CD4-positive, alpha-beta T cell treated with Interleukin-2 at 100 ng/mL for 4 hours (primary cell): ENCODE results near the gene DMD.
"Not testable (repeated sequence)": the region's sequence is repeated elsewhere in the genome, so short reads cannot be mapped to it uniquely, and the experiment has no call there.

Experiments
- DNase-seq: peaks from one replicate; pipeline ENCODE4 v3.0.0-alpha.2; 2020; ENCODE audit warnings: low spot score

DMD gene

DNA sequence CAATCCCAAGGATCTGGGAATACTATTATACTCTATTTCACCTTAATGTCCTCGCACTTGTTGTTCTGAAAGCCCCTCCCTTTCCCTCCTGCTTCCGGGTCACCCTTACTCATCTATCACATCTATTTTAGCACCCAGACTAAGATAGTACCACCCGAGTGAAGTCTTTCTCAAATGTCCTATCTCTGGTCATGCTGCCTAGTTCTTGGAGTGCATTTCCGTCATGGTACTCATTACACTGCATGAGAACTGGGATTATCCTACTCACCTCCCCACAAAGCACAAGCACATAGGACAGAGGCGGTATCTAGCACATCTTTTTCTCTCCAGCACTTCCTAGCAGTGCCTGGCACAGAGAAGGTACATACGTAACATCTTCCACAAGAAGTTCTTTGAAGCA lies 1195.2 kb downstream of the DMD start:
- DNase-seq = no peak

DNA sequence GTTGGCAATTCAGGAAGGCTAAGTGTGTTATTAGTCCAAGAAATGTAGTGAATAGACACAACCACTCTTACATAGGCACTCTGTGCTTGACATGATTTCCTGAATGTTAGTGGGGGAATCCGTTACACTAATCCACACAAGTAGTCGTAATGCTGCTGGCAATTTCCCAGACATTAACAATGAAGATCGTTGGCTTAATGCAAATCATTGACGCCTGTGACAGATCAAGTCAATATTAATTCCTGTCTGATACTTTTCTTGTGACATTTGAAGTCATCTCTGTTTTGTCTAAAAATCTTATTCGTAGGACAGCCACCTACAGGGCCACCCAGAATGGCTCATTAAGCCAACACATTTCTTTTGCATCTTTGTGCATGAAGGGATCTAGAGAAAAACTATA lies 1200.4 kb downstream of the DMD start:
- DNase-seq = no peak

DNA sequence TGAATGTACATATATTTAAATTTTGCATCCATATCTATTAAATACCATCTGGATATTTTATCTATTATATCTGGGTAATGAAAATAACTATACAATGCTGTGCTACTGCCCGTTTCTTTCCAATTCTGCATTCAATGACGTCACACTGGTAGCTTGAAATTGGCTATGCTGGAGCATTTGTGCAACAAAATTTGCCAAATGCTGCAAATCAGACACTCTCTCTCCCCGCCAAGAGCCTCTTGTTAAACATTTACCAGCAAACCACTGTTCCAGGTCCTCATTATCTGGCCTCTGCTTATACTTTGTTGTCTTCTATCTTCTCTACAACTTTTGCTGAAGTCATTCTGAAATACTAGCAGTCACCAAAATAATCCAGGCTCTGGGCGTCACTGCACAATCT lies 1201.1 kb downstream of the DMD start:
- DNase-seq = no peak

DNA sequence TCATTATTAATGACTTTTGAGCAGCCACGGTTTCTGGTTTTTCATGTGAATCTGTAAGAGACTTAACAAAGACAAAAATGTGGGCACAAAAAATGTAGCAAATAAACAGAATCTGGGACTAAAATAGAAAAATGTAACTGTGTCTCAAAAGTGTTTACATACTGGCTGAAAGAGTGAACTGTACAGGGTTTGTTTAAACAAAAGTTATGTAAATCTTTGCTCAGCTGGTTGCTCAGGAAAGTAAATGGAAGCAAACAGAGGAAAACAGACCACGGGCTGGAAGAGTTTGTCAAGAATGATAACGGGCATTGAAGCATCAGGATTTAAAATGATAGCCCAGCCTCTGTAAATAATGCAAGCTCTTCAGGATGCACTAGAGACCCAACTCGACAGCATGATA lies 1217.7 kb downstream of the DMD start:
- no peak for DNase-seq

DNA sequence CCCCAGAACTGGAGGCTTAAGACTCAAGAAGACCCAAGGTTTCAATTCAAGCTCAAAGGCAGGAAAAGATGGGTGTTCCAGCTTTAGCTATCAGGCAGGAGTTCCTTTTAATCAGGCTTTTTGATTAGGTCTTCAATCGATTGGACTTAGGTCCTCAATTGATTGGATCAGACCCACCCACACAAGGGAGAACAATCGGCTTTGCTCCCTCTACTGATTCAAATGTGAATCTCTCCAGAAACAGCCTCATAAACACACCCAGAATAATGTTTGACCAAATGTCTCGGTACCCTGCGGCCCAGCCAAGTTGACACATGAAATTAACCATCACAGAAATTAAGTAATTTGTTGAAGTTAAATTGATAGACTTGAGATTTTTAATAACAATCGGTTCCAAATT lies 1222.4 kb downstream of the DMD start:
- no peak for DNase-seq

DNA sequence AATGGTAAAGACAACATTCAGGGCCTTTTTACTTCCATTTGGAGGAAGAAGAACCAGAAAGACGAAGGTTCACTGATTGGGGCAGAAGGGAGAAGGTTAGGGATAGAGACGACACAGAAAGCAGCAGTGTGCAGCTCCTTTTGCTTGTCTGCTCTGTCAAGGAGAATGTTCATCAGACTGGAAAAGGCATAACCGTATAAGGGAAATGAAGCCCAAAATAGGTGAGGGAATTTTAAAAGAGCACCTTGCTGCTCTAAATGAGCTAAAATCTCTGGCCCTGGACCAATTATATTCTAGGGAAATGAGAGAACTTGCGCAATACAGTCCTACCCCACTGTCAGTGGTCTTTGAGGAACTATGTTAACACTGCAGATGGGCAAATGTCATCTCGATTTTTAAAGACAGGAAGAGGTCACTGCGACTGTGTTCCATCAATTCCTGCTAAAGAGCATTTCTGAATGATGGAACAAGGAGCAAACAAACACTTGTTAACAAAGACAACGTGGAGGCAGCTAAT lies 1229.7 kb downstream of the DMD start:
- no peak for DNase-seq

DNA sequence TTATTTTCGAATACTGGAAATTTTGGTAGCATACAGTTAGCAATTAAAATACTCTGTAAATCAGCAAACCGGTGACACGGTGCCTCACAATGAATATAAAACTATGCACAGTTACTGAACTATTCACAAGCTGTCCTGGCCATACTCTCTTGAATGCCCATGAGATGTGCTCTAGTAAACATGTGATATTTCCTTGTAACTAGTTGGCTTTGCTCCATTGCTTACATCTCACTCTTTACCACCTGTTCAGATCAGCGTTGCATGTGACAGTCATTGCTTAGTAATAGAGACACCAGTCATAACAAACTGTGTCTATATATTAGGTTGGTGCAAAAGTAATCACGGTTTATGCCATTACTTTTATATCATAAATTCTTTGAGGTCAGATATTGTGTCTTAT lies 1241.6 kb downstream of the DMD start:
- no peak for DNase-seq

DNA sequence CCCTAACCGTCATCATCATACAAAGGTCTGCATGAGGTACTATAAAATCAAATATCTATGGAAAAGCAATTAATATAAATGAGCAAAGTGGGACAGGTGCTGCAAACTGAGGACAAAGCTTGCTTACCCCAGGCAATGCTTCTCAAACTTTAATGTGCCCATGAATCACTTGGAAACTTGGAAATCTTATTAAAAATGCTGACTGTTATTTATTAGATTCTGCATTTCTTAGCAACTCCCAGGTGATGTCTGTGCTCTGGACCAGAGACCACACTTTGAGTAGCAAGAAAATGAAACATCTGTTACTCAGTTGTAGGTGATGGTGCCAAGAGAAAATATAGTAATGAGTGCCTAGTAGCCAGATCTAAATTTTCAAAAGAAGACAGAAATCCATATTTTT lies 1249.1 kb downstream of the DMD start:
- no peak for DNase-seq

DNA sequence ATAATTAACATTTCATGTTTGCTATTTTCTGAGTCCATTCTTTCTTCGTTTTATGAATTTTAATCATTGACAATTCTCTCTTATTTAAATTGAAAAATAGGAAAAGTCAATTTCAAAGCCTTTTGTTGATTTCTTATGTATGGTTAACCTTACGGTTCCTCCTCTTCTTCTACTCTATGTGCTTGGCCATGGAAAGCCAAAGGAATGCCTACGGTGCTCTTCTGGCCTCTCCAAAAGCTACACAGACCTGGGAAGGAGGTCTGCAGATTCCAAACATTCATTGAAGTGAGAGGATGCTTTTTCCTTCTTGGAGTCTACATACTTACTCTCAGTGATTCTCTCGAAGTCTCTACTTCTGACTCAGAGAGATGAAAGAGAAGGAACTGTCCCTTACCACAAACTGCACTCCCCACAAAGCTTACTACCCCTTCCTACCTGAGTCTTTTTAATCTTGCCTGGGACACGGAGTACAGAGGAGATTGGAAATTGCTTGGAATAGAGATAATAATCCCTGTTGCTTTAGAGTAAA lies 1276.4 kb downstream of the DMD start:
- no peak for DNase-seq

DNA sequence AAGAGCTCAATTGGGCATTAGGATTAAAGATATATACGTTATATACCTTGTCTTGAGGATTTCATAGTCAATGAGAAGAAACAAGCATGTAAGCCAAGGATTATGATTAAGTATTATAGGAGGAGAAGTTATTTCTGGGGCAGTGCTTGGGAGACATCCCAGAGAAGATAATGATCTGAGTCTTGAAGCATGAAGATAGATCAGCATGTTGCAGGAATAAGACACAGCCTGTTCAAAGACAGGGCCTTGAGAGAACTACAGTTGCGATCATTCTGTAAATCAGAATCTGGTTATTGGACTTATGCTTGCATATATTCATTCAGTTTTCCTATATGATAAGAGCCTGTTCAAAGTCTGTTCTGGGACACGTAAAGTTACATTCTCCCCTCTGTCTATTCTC lies 1277.3 kb downstream of the DMD start:
- DNase-seq = no peak

DNA sequence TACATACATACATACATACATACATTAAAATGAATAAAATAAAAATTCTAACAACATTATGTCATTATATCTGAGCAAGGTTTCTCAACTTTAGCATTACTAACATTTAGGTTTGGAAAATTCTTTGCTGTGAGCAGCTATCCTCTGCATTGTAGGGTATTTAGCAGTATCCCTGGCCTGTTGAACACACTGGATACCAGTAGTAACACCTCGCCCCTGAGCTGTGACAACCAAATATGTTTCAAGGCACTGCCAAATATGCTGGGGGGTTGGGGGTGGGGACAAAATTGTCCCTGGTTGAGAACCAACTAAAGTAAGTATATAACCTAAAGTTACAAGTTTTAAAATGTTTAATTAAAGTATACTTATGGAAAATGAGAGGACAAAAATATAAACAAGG lies 1278.6 kb downstream of the DMD start:
- DNase-seq = no peak

DNA sequence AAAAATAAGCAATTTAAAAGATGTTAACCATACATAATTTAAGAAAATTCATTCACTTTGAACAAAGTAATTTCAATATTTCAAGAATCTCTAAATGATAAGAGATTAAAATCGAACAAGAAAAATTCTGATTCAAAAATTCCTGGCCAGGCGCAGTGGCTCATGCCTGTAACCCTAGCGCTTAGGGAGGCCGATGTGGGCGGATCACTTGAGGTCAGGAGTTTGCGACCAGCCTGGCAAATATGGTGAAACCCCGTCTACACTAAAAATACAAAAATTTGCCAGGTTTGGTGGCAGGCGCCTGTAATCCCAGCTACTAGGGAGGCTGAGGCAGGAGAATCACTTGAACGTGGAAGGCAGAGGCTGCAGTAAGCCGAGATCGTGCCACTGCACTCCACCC lies 1279.0 kb downstream of the DMD start:
- DNase-seq = not testable (repeated sequence)

DNA sequence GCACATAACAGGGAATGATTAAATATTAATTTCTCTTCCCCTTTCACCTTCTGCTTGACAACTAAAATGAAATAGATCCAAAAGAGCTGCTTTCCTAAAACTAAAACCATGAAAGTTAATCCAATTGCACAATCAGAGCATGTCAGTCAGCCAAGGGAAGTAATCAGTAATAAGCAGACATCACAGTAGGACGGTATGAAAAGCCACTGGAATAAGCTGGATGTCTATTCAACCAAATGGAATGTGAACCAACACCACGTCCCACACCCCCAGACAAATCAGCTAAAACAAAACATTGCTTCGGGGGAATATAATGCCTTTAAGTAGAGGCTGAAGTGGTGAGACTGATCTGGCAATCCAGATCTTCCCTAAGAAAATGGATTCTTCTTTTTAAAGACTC lies 1280.1 kb downstream of the DMD start:
- no peak for DNase-seq

DNA sequence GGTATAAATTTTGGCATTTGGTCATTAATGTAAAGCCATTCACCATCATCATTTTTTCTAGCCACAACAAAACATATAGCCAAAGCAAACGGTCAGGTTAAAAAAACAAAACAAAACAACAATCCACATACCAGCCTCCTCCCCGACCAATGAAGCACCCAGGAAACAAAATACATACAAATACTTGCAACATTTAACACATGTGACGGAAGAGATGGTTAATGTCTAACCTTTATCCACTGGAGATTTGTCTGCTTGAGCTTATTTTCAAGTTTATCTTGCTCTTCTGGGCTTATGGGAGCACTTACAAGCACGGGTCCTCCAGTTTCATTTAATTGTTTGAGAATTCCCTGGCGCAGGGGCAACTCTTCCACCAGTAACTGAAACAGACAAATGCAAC lies 1282.0 kb downstream of the DMD start:
- no peak for DNase-seq

DNA sequence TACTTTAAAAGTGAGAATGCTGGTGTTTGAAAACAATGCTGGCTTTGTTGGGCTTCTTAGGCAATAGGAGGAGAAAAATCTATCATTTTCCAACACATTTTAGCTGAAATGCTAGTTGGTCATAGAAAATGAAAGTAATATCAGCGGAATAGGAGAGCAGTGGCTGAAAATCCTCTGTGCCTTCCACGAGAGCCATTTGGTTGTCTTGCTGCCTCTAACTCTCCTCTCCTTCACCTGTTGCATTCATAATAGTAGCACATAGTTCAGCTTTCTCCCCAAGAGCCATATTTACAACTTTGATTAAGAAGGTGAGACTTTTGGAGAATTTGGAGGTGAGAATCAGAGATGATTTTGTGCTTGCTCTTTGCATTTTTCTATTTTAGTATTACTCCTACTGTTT lies 1290.1 kb downstream of the DMD start:
- DNase-seq = no peak

DNA sequence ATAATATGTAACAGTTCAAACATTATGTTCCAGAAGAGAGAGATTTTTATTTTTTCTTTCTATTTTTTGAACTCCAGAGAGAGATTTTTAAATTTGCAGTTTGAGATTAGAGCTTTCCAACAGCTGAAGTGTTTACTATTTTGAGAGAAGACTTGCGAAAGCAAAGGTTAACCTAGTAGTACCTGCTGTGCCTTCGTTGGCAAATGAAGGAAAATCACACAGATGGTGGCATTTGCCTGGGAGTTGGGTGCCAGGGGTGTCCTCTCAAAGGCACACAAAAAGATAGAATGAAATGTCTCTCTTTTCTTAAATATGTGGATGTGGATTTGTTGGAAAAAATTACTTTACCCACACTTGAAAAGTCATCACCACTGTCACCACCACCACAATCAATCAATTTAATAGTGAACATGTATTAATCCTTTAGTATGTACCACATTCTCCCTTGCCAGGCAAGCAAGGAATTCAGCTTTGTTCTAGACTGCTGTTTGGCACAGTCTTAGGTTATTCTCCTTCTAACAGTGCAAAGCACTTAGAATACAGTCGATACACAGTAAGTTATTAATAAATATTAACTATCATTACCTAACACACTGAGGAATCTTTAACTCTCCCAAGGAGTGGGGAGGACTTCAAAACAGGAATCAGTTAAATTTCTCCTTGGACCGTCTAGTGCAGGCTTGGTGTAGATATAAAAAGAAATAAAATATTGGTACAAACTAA lies 1301.3 kb downstream of the DMD start:
- DNase-seq = no peak

DNA sequence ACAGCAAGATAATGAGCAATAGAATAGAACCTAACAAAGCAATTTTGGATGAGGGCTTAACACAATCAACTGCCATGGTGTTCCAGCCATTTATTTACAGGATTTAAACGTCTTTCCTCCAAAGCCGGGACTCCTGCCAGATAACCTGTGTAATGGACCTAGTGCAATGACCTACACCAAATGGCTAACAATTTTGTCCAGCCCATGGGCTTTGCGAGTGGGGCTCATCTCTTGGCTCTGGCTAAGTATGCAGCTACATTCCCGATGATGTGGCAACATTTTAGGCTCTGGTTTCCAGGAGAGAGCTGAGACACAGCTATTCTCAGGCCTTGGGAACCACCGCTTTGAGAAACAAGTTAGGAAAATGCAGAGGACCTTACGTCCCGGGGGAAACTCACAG lies 1317.2 kb downstream of the DMD start:
- no peak for DNase-seq

DNA sequence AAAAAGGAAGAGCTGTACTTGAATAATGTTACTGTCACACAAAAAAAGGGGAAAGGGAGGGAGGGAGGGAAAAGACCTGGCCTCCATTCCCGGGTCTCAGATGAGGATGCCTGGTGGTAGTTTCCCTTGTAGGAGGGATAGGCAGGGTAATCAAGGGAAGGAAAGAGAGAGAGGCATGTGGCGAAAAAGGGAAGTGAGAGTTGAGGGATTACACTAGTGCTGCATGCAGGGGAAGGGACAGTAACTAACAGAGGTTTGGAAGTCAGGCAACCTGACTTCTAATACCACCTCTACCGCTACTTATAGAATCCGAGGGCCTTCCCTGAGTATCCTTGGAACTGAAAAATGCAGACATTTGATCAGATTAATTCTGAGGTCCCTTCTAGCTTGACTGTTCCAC lies 1317.8 kb downstream of the DMD start:
- DNase-seq = no peak

DNA sequence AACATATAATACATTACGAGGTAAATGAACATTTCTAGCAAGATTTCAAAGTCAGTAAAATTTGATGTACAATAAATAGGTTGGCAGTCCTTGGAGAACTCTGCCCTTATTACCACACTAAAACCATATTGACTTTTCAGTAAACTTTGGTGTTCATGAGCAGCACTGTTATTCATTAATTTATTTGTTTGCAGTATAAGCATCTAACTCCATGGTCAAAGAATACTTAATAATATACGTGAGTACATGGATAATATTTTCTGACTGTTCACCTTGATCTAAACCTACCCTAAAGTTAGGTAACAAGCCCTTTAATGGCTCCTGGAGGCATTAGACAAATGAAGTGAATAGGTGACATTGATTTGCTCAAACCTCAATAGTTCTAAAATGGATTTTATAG lies 1322.3 kb downstream of the DMD start:
- DNase-seq = no peak

DNA sequence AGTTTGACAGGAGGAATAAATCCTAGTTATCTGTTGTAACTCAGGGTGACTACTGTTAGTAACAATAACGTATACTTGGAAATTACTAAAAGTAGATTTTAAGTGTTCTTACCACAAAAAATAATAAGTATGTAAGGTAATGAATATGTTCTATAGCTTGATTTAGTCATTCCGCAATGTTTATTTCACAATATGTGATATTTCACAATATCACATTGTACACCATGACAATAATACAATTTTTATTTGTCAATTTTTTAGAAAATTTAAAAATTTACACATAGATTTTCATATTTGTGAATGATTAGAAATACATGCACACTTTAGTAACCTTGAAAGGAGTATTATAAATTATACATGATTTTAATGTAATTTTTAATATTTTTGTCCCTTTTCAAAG lies 1326.8 kb downstream of the DMD start:
- no peak for DNase-seq

DNA sequence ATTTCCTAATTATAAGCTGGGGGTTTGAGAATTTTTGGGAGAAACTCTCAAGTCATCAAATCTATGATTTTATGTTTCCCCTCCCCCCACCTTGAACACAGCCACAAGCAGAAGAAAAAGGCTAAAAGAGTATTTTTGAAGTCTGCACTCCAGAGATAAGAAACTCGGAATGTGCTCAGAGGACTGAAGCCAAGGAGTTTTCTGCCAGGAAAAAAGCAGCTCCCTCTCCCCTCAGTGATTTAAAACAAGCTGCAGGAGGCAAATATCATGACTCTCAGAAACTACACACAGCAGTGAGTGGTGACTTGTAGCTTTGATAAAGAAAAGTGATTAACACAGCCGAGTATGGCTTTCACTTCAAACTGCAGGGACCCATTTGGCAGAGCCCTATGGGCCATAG lies 1339.3 kb downstream of the DMD start:
- no peak for DNase-seq

DNA sequence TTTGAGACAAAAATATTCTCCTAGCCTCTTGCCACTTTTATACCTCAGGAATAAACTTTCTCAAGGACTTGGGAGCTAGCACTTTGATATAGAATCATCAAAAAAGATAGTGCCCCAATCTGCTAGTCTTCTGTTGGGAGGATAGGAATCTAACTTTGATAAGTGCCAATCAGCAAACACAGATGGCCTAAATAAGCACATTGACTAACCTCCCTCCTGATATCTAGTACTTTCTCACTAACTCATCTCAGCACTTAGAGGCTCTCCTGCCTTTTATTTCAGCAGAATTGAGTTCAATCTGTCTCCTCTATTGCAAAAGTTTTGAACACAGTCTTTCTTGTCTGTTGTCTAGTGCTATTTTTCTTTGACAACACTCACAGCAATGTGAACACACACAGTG lies 1341.1 kb downstream of the DMD start:
- DNase-seq = no peak

DNA sequence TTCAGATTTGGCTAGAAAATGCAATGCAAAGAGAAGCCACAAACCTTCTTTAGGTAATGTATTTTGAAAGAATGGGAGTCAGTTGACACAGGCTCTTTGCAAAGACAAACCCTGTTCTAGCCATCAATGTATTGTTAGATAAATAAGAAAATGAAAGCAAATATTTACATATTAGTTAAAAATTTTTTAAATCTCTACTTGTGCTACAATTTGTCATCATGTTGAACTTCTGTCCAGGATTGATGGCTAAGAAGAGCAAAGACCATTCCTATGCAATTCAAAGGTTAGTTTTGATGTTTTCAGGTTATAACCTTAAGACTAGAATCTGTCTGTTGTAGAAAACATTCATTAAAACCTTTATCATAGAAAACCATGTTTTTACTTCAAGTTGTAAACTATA lies 1350.7 kb downstream of the DMD start:
- DNase-seq = no peak

DNA sequence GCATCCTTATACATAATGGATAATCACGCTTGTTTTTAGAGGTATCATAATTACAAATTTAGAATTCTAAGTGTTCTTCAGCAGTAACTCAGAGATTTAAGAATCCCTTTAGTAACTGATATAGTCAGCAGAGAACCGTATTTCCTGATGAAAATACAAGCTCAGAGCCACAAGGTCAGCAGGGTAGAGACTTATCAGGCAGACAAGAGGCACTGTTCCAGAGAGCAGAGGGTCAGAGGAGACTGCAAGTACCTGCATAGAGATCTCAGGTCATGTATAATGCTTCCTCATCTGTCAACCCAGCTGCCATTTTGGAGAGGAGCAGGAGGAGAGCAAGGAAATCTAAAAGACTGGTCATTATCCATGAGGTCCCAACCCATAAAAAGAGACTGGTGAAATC lies 1352.4 kb downstream of the DMD start:
- no peak for DNase-seq
